GM18498 (cell line): ENCODE measurements around the gene CUL4A.
"Not testable (repeated sequence)": the region's sequence is repeated elsewhere in the genome, so short reads cannot be mapped to it uniquely, and the experiment has no call there.

ENCODE experiments used
- ATAC-seq: cut with Tn5 transposase; IDR thresholded peaks from one replicate; pipeline ENCODE4 v1.9.1; 2021; ENCODE audit warnings: mild to moderate bottlenecking, moderate library complexity; ENCODE audit not compliant: unreplicated experiment

The CUL4A gene

GRCh38 chr13:113209336-113209758, at the start of gene CUL4A:
CUL4A (plus strand) TSS chr13:113209613; CDS start chr13:113209628, 15 bp downstream.
- peak; percentile 46 for ATAC-seq

DNA sequence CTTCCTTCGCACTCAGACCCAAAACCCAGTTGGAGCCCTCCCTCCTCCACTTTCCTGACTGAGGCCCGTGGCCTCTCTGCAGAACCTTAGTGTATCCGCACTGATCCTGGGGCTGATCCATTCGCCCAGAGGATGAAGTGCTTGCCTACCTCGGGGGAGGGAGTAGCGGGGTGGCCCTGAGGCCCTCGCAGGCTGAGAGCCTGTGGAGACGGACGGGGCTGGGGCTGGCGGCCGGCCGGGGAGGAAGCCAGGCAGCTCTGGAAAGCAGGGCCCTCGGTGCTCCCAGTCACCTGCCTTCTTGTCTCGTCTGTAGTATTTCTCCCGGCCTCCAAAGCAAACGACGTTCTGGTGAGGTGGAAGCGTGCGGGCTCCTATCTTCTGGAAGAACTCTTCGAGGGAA, 49.7 kb upstream of the CUL4A start:
- ATAC-seq: no peak

GRCh38 chr13:113160983-113161382, 48.4 kb upstream of the CUL4A start:
- no peak for ATAC-seq

- ATAC-seq: no peak
Observed at GRCh38 chr13:113161433-113161832, 48.0 kb upstream of the CUL4A start.

DNA sequence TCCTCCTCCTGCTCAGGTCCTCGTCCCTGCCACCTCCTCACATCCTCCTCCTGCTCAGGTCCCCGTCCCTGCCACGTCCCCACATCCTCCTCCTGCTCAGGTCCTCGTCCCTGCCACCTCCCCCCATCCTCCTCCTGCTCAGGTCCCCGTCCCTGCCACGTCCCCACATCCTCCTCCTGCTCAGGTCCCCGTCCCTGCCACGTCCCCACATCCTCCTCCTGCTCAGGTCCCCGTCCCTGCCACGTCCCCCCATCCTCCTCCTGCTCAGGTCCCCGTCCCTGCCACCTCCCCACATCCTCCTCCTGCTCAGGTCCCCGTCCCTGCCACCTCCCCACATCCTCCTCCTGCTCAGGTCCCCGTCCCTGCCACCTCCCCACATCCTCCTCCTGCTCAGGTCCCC, 47.4 kb upstream of the CUL4A start:
- ATAC-seq: not testable (repeated sequence)

- ATAC-seq: no peak
Observed at GRCh38 chr13:113162783-113163685, 46.4 kb upstream of the CUL4A start.

GRCh38 chr13:113164492-113164891, 44.9 kb upstream of the CUL4A start:
- ATAC-seq: no peak

GRCh38 chr13:113166266-113166665, 43.1 kb upstream of the CUL4A start:
- ATAC-seq: no peak

- no peak for ATAC-seq
Observed at GRCh38 chr13:113166681-113167080, 42.7 kb upstream of the CUL4A start.

- ATAC-seq: no peak
Observed at GRCh38 chr13:113167155-113167554, 42.3 kb upstream of the CUL4A start.

GRCh38 chr13:113167575-113167974, 41.8 kb upstream of the CUL4A start:
- ATAC-seq: no peak

DNA sequence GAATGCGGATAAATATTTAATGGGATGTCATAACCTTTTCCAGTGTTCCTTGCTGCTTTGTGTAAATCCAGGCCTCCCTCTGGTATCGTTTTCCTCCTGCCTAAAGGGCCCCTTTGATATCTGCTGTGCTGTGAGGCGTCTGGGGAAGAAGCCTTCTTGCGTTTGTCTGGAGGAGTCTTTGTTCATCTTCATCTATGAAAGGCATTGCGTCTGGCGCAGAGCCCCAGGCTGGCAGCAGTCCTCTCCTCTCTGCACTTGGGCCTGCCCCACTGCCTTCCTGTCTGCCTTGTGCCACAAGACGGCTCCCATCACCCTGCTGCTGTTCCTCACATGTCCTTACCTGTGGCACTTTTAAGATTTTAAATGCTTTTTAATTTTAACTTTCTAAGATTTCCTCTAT, 41.2 kb upstream of the CUL4A start:
- ATAC-seq: no peak

DNA sequence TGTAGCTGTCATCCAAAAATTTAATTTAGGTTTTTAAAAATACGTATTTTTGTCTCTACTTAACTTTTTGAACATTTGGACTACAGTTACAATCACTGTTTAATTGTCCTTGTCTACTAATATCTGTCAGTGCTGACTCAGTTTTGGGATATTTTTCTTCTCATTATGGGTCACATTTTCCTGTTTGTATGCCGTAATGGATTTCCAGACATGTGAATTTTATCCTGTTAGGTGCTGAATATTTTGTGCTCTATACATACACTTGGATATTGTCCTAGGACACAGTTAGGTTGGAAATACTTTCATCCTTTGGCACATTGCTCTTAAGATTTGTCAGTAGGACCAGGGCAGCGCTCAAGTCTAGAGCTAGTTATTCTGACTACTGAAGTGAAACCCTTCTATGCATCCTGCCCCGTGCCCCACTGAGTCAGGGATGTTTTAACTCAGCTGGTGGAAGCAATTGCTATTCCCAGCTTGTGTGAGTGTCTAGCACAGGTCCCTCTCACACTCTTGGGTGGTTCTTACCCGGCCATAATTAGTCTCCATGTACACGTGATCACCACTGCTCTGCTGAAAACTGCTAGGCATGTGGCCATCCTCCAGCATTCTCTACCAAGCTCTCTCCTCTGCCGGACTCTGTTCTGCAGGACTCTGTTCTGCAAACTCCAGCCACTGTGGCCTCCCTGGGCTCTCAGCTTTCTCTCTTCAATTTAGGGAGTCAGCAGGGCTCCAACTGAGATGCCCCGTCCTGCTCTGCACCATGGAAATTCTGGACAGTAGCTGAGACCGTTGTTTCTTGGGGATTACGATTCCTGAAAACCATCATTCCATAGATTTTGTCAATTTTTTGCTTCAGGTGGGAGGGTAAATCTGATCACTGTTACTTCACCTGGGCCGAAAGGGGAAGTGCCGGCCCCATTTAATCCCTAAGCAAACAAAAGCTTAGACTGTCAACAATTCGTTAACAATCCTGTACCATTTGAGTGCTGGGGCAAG, 39.8 kb upstream of the CUL4A start:
- ATAC-seq: no peak

DNA sequence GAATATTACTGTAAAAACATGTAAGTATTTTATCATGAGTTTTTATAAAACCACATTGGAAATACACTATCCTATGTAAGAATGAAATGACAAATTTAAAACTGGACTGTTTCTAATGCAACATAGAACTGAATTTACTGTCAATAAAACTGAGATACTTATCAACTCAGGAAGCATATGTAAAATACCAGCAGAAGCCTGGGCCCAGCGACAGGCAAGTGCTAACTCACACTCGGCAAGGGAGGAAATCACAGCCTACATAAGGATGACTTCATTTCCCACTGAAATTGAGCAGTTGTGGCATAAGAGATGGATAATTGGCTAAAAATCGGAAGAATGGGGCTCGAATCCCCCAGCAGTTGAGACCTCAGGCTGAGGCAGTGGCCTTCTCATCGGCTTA, 38.9 kb upstream of the CUL4A start:
- no peak for ATAC-seq

- ATAC-seq: no peak
Observed at GRCh38 chr13:113171250-113172125, 37.9 kb upstream of the CUL4A start.

DNA sequence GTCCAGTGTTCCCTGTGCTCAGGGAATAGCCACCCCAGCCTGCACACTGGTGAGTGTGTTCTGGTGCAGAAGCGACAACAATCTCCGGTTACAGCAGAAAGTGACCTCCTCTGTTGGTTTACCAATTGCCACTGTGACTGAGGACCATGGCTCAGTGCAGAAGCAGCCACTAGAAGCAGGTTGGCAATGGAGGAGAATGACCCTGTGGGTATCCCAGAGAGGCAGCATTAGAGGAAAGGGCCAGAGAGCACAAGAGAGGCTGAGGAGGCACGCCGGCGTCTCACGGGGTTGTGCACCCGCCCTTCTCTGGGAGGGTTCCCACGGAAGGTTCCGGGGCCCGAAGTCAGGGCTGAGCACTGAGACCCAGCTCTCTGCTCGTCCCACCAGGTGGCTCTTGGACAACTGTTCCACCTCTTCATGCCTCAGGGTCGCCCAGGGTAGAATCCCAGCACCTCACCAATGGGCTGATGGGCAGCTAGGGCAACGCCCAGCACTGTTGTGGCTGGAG, 36.9 kb upstream of the CUL4A start:
- no peak for ATAC-seq

GRCh38 chr13:113176280-113176679, 33.1 kb upstream of the CUL4A start:
- ATAC-seq: no peak

DNA sequence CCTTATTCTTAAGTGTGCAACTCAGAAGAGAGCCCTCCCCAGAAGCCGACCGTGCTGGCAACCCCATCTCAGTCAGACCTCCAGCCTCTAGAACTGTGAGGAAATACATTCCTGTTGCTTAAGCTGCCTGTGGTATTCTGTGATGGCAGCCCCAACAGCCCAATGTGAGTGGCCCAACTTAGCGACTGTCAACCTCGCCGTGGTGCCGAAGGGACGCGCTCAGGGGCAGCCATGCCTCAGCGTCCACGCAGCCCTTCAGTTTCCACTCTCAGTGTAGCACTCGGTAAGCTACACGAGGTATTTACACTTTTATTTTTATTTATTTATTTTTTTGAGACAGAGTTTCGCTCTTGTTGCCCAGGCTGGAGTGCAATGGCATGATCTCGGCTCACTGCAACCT, 32.6 kb upstream of the CUL4A start:
- ATAC-seq: no peak

GRCh38 chr13:113178070-113178895, 31.1 kb upstream of the CUL4A start:
- no peak for ATAC-seq

- no peak for ATAC-seq
Observed at GRCh38 chr13:113178896-113179167, 30.6 kb upstream of the CUL4A start.
